ENCODE data around the gene AHNAK. TPM values are rescaled to one million over a fixed set of nuclear protein-coding genes. Genes with fewer than 3 reads are reported as not detected.

Gene AHNAK
- total RNA-seq, 2 experiments from 2014 or later: 70.7 to 75.1 TPM

DNA sequence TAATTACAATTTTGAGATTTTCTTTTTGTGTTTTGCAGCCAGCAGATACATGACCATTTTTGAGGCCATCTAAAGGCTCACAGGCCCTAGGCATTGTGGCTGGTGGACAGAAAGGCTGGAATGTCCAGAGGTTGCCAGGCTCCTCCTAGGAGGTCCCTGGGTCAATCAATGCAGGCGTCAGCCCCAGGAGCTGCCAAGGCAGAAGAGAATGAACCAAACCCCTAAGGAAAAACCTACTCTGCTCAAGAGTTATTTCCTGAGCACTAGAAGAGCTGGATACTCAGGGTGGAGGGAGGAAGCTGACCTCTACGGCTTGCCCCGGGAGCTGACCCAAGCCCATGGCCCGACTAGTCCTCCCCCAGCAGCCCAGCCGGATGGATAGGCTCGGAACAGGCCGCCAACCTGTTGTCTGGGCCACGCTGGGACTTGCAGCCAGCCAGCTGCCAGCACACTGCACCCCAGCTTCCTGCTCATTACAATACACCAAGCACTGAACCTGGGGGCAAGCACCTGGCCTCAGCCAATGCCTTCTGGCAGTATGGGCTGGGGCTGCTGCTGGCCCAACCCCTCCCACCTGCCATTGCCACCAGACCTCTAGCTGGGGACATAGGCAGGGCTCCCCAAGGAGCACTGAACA, 133.4 kb downstream of the AHNAK start:
- ChIA-PET POLR2A (interaction anchor here (0.6 kb wide), 1 partner anchor 154 kb away, joined by 4 read pairs; no protein-coding TSS in a partner anchor), CTCF (interaction anchor here (0.9 to 2.1 kb wide), 2 partner anchors 10 to 12 kb away, joined by 3 to 4 read pairs; no protein-coding TSS in a partner anchor)

DNA sequence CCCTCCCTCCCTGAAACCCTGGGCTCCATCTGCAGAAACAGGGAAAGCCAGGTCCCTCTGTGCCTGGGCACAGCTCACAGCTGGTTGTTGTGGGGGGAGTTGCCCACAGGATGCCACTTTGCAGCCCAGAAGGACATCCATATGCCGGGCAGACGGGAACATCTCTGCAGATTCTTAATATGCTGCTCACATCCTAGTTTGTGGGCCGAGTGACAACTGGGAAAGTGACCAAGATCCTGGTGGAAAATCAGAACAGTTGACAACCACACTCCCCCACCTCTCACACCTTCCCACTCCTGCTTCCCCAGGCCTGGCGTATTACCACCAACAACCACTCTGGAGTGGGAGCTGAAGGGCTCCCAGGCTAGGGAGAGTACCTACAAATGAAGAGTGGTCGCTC, 135.1 kb downstream of the AHNAK start:
- ChIA-PET POLR2A (interaction anchor here (0.7 kb wide), 1 partner anchor 119 kb away, joined by 7 read pairs; no protein-coding TSS in a partner anchor), CTCF (interaction anchor here (1.0 to 1.2 kb wide), 2 partner anchors 13 to 23 kb away, joined by 3 to 4 read pairs; no protein-coding TSS in a partner anchor)

GRCh38 chr11:62410972-62411371, 135.6 kb downstream of the AHNAK start:
- CTCF ChIA-PET: interaction anchor here (1.0 to 1.2 kb wide), 2 partner anchors 13 to 24 kb away, joined by 3 to 4 read pairs; no protein-coding TSS in a partner anchor
- POLR2A ChIA-PET: no interaction called here

- ChIA-PET POLR2A (no interaction called here), CTCF (no interaction called here)
Observed at GRCh38 chr11:62409831-62410230, 136.8 kb downstream of the AHNAK start.

DNA sequence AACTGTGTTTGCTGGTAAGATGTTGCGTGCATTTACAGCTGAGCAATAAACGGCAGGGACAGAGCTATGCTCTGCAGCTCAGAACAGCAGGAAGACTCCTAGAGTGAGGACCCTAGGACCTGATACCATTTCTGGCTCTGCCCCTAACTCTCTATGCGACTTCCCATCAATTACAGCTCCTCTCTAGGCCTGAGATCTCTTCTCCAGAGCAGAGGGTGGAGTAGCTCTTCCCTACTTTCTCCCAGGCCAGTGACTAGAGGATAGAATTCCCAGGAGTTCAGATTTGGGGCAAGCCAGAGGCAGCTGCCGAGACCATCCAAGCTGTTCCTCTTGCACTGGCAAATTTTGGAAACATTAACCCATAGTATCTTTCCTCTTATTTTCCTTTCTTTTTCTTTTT, 140.6 kb downstream of the AHNAK start:
- POLR2A ChIA-PET: interaction anchor here (0.6 kb wide), 1 partner anchor 292 kb away, joined by 5 read pairs; no protein-coding TSS in a partner anchor
- CTCF ChIA-PET: interaction anchor here (0.7 kb wide), 1 partner anchor 10 kb away, joined by 3 read pairs; no protein-coding TSS in a partner anchor

DNA sequence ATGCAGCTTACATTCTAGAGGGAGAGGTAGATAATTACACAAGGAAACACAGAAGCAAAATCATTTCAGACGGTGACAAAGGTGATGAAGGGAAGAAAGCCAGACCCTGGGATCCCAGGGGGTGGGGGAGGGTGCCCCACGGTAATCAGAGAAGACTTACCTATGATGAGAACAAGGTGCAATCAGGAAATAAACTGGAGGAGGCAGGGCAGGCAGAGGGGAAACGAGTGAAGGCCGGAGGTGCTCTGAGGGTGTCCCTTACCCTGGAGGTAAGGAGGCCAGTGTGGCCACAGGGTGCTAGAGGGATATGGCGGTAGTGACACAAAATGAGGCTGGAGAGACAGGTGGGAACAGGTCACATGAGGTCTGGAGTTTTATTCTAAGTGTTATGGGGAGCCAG, 141.7 kb downstream of the AHNAK start:
- POLR2A ChIA-PET: no interaction called here
- CTCF ChIA-PET: no interaction called here

DNA sequence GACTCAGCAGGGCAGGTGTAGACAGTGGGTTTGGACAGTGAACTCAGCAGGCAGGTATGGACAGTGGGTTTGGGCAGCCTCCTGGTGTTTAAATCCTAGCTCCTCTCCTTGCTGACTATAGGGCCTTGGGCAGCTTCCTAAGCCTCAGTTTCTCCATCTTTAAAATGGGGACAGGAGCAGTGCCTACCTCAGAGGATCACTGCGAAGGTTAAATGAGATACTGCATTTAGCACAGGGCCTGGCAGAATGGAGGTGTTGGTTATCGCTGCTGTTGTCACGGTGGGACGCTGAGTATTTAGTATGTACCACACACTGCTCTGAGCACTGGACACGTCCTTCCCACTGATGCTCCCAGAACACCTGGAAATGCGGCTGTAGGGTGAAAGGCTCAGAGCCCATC, 142.2 kb downstream of the AHNAK start:
- POLR2A ChIA-PET: no interaction called here
- CTCF ChIA-PET: no interaction called here

DNA sequence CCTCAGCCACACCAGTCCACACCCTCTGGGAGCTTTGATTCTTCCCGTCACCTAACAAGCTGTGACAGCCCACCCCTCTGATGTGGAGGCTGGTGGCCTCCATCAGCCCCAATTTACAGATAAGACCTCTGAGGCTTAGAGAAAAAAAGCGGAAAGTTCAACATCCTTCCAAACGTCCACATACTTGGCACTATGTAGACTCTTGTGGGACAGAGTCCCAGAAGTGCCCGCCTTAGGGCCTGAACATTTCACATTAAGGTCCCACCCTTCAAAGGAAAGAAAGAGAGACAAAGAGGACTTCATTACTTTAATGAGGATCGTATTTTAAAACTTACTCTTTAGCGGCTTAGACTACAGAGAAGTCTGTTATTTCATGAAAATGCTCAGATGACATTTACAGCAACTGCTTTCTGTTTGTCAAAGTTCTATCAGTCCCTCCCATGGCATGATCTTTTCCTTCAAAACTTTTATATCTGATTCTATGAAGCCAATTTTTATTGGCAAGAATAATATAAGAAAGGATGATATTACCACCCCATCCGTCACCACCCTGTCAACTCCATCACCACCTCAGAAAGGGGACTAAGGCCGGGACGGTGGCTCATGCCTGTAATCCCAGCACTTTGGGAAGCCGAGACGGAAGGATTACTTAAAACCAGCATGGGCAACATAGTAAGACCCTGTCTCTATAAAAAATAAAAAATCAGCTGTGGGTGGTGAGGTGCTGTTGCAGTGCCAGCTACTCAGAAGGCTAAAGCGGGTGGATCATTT, 143.5 kb downstream of the AHNAK start:
- CTCF ChIA-PET: interaction anchor here (1.0 to 1.3 kb wide), 3 partner anchors 21 to 270 kb away, joined by 3 to 4 read pairs (median 3); no protein-coding TSS in a partner anchor
- POLR2A ChIA-PET: interaction anchor here (0.5 to 1.4 kb wide), 2 partner anchors 142 to 434 kb away, joined by 4 to 6 read pairs; no protein-coding TSS in a partner anchor

DNA sequence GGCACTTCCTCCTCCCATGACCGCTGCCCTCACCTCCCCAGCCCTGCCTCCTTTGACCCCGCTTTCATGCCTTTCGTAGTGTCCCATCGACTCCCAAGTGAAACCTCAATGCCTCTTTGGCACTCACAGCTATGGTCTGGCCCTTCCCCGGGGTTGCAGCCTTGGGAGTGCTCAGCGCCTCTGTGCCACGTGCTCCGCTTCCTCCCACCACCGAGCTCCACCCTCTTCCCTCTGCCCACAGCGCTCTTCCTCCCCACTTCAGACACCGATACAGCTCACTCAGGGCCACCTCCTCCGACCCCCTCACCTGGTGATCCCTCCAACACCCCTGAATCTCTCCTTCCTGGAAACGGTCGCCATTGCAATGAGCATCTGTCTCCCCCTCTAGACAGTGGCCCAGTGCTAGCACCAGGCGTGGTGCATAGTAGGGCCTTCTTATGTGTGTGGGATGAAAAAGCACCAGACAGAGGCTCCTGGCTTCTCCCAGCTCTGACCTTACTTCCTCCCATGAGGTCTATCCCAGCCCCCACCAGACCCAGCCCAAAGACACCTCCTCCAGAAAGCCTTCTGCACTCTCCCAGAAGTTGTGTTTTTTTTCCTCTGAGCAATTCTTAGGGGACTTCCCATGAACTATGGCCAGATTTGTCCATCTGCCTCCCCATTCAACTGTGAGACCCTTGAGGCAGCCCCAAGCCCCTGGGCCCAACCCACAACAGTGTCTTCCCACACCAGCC, 144.2 kb downstream of the AHNAK start:
- POLR2A ChIA-PET: interaction anchor here (0.5 to 1.4 kb wide), 4 partner anchors 41 to 433 kb away, joined by 3 to 6 read pairs (median 4); no protein-coding TSS in a partner anchor

DNA sequence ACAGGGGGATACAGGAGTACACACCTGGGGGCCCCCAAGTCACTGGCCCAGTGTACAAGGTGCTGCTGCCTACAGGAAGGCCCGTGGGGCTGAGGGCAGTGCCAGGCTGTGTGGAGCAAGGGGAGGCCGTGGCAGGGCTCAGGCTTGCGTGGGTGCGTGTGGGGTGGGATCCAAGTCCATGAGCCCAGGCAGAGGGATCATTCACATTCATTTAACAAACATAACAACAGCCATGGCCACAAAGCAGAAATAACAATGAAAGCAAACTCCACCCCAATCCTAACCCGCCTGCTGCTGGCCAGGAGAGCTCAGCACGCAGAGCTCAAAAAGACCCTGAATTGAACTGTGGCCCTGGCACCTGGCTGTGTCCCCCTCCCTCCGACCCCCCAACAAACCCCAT, 144.8 kb downstream of the AHNAK start:
- ChIA-PET CTCF (interaction anchor here (0.5 to 2.4 kb wide), 8 partner anchors 9 to 272 kb away, joined by 3 to 12 read pairs (median 3); partner anchors contain the start of genes AHNAK and TUT1), POLR2A (interaction anchor here (0.5 to 1.4 kb wide), 3 partner anchors 42 to 143 kb away, joined by 3 to 4 read pairs (median 3); no protein-coding TSS in a partner anchor)

More for the DNA sequence above, 144.2 kb downstream of the AHNAK start:
- CTCF ChIA-PET: interaction anchor here (0.5 to 2.4 kb wide), 10 partner anchors 10 to 271 kb away, joined by 3 to 12 read pairs (median 3); partner anchors contain the start of genes AHNAK and TUT1

DNA sequence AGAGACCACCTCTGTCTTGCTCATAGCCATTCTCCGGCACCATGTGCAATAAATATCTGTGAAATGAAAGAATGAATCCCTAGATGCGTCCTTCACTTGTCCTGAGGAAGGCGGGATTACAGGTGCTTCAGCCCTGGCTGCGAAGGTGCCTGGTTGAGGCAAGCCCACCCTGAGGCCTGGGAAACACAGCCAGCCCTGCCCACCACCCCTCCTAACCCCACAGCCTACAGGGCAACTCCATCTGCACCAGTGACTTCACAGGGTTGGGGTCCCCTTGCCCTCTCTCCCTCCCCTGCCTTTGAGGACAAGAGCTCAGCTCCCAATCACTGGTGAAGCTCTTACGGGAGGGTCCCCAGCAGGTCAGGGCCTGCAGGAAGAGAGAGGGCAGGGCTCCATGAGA, 145.2 kb downstream of the AHNAK start:
- ChIA-PET POLR2A (interaction anchor here (1.4 kb wide), 1 partner anchor 143 kb away, joined by 4 read pairs; no protein-coding TSS in a partner anchor), CTCF (interaction anchor here (1.2 to 2.4 kb wide), 4 partner anchors 23 to 190 kb away, joined by 3 to 12 read pairs (median 5); partner anchors contain the start of genes AHNAK and TUT1)

DNA sequence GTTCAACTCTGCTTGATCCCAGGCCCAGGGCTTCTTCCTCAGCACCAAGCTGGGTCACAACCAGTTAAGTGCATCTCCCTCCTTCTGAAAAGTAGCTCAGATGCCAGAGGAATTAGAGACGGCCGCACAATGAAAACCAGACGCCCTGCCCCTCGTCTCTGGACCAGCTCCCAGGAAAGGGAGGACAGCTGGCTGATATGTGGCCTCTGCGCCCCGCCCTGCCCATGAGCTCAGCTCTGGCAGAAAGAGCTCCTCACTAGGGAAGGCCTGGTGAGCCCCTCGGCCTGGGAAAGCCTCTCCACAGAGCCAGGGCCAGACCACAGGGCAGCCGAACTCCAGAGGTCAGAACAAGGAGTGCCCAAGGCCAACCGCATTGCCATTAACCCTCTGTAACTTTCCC, 145.8 kb downstream of the AHNAK start:
- CTCF ChIA-PET: interaction anchor here (1.5 to 2.4 kb wide), 2 partner anchors 24 to 146 kb away, joined by 3 to 12 read pairs; partner anchors contain the start of gene AHNAK
- POLR2A ChIA-PET: no interaction called here

DNA sequence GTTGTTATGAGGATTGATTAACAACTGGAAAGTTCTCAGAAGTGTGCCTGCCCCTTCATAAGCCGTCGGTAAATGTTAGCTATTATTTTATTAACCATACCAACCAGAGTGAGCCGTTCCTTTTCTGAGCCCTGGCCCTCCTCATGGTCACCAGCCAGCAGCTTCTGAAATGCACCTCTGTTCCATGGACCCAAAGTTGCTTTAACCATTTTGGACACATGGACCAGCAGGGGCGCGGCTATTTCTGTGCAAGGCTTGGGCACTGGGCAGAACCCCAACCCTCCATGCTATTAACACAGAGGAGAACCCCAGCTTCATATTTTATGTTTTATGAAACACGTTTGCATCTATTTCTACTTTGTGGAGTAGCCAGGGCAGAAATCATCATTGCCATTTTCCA, 146.3 kb downstream of the AHNAK start:
- CTCF ChIA-PET: interaction anchor here (2.4 kb wide), 1 partner anchor 24 kb away, joined by 12 read pairs; no protein-coding TSS in a partner anchor
- POLR2A ChIA-PET: no interaction called here

GRCh38 chr11:62399878-62400266, 146.7 kb downstream of the AHNAK start:
- ChIA-PET CTCF (interaction anchor here (1.0 to 2.4 kb wide), 2 partner anchors 25 to 268 kb away, joined by 5 to 12 read pairs; no protein-coding TSS in a partner anchor), POLR2A (no interaction called here)

GRCh38 chr11:62399172-62399877, 147.3 kb downstream of the AHNAK start:
- ChIA-PET POLR2A (no interaction called here), CTCF (interaction anchor here (1.0 to 1.1 kb wide), 2 partner anchors 144 to 269 kb away, joined by 3 to 5 read pairs; no protein-coding TSS in a partner anchor)

DNA sequence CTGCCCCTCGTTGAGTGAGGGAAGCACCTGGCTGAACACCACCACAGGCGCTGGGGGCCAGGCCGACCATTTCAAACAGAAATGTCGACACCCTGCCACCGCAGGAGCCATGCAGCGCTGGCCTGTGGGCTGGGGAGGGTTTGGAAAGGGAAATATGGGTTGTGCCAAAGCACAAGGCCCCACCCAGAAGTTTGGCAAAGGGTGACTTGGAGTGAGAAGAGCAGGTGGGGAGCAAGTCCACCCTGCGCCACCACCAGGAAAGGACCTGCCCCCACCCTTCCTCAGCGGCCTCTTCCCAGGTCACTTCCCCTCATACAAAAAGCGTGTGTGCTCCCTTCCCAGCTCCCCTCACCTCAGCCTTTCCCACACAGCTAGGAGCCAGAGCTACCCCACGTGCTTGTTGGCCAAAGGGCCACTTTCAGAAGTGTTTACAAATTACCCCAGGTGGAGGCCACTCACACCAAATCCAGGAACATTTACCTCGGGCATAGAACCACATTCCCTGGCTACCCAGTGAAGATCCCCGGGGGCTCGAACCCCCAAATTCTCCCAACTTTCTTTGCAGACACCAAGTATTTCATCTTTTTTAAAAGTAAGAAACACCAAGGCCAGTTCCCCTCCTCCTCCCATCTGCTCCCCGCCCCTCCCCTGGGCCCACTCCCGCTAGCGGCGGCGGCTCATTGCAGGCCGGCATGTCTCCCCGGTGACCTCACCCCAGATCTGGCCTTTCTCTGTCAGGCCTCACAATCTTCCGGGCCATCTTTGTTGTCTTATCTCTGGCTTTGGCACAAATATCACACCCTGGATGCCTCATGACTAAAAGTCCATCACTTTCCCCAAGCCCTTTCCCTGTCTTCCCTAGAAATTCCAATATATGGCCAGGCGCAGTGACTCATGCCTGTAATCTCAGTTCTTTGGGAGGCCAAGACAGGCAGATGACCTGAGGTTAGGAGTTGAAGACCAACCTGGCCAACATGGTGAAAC, 148.3 kb downstream of the AHNAK start:
- CTCF ChIA-PET: interaction anchor here (1.0 to 1.1 kb wide), 2 partner anchors 145 to 270 kb away, joined by 3 to 5 read pairs; no protein-coding TSS in a partner anchor
- POLR2A ChIA-PET: no interaction called here

Measured in activated CD8-positive, alpha-beta memory T cell treated with anti-CD3 and anti-CD28 coated beads for 36 hours (primary cell).